ENCODE results near the gene BLNK.
"Not testable (repeated sequence)": the region's sequence is repeated elsewhere in the genome, so short reads cannot be mapped to it uniquely, and the experiment has no call there.

GRCh38 chr10:96189505-96189904 lies 81.9 kb downstream of the BLNK start:
- TF ChIP-seq CTCF, POLR2A (IDR thresholded peaks at IDR 0.05): not testable (repeated sequence)

Measured in upper lobe of left lung (tissue), 4 donors.